ENCODE data around the gene RAB11B. TPM values are rescaled to one million over a fixed set of nuclear protein-coding genes. Genes with fewer than 3 reads are reported as not detected.

Gene RAB11B
- total and polyA plus RNA-seq, 2 of the 13 experiments (the other 11 are each of a cell fraction or from before 2014, with no cell fraction given) = 6.0 to 28.4 TPM

DNA sequence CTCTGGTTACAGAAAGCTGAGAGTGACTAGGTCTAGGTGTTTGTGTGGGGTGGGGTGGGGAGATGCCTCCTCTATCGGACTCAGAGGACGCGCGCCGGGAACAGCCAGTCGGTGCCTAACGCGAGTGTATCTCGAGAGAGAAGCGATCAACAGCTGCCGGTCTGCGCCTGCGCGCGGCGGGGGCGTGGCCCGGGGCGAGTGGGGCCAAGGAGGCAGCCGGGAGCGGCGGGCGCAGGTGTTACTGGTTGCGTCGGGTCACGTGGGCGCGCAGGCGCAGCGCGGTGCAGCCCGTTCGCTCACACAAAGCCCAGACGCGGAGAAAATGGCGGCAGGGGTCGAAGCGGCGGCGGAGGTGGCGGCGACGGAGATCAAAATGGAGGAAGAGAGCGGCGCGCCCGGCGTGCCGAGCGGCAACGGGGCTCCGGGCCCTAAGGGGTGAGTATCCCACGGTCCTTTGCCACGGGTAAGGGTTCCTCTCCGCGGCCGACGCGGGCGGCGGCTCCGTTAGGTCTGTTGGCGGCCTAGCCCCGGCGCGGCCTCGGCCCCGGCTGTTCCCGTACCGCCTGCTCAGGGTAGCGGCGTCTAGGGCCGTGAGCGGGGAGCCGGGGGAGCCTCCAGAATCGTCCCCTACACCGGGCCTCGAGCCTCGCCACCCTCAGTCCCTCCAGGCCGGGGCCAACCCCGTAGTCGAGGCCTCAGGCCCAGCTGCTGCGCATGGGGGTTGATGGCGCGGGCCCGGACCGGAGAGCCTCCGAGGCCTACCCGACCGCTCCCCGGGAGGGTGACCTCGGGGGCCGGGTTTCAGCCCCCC, 54.7 kb downstream of the RAB11B start, which contains the start of gene HNRNPM (continued):
- TF ChIP-seq, protein P1, sequence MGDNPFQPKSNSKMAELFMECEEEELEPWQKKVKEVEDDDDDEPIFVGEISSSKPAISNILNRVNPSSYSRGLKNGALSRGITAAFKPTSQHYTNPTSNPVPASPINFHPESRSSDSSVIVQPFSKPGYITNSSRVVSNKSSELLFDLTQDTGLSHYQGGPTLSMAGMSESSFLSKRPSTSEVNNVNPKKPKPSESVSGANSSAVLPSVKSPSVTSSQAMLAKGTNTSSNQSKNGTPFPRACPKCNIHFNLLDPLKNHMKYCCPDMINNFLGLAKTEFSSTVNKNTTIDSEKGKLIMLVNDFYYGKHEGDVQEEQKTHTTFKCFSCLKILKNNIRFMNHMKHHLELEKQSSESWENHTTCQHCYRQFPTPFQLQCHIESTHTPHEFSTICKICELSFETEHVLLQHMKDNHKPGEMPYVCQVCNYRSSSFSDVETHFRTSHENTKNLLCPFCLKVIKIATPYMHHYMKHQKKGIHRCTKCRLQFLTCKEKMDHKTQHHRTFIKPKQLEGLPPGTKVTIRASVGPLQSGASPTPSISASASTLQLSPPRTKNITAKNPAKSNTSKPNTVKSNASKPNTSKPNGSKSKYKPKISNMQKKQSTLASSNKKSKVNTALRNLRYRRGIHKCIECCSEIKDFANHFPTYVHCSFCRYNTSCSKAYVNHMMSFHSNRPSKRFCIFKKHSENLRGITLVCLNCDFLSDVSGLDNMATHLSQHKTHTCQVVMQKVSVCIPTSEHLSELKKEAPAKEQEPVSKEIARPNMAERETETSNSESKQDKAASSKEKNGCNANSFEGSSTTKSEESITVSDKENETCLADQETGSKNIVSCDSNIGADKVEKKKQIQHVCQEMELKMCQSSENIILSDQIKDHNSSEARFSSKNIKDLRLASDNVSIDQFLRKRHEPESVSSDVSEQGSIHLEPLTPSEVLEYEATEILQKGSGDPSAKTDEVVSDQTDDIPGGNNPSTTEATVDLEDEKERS (CRISPR knock-in tag; IDR thresholded peaks at IDR 0.05) = no peak
- no peak for TF ChIP-seq ATF7-NPFF (CRISPR knock-in tag; IDR thresholded peaks at IDR 0.05; ENCODE audit: low read depth)
- TF ChIP-seq ZNF761 (CRISPR knock-in tag; conservative IDR thresholded peaks at IDR 0.05) = no peak
- TF ChIP-seq MED8 (CRISPR knock-in tag; IDR thresholded peaks at IDR 0.05; ENCODE audit: insufficient replicate concordance) = peak; percentile 27
- no peak; the same call in 1 of the 2 replicates for TF ChIP-seq ZNF121 (CRISPR knock-in tag; IDR thresholded peaks at IDR 0.05)
- TF ChIP-seq MBD4 (IDR thresholded peaks at IDR 0.05; ENCODE audit: borderline replicate concordance, low read length) = no peak
- 0 out of 2 replicates have a peak, but pooled peaks have one; percentile 42 for TF ChIP-seq MYC (CRISPR knock-in tag; IDR thresholded peaks at IDR 0.05; ENCODE audit: borderline replicate concordance)
- TF ChIP-seq, protein P2, sequence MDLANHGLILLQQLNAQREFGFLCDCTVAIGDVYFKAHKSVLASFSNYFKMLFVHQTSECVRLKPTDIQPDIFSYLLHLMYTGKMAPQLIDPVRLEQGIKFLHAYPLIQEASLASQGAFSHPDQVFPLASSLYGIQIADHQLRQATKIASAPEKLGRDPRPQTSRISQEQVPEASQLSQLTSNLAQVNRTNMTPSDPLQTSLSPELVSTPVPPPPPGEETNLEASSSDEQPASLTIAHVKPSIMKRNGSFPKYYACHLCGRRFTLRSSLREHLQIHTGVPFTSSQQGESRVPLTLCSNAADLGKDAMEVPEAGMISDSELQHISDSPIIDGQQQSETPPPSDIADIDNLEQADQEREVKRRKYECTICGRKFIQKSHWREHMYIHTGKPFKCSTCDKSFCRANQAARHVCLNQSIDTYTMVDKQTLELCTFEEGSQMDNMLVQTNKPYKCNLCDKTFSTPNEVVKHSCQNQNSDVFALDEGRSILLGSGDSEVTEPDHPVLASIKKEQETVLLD (CRISPR knock-in tag; IDR thresholded peaks at IDR 0.05; ENCODE audit: low read depth) = 0 out of 2 replicates have a peak, but pooled peaks have one; percentile 23
- 0 out of 2 replicates have a peak, but pooled peaks have one; percentile 65 for TF ChIP-seq RELA (CRISPR knock-in tag; IDR thresholded peaks at IDR 0.05)
- TF ChIP-seq ZNF570 (CRISPR knock-in tag; IDR thresholded peaks at IDR 0.05; ENCODE audit: borderline replicate concordance) = no peak
- TF ChIP-seq, protein P3, sequence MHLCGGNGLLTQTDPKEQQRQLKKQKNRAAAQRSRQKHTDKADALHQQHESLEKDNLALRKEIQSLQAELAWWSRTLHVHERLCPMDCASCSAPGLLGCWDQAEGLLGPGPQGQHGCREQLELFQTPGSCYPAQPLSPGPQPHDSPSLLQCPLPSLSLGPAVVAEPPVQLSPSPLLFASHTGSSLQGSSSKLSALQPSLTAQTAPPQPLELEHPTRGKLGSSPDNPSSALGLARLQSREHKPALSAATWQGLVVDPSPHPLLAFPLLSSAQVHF (CRISPR knock-in tag; IDR thresholded peaks at IDR 0.05) = 0 out of 2 replicates have a peak, but pooled peaks have one; percentile 2
- TF ChIP-seq, protein P4, sequence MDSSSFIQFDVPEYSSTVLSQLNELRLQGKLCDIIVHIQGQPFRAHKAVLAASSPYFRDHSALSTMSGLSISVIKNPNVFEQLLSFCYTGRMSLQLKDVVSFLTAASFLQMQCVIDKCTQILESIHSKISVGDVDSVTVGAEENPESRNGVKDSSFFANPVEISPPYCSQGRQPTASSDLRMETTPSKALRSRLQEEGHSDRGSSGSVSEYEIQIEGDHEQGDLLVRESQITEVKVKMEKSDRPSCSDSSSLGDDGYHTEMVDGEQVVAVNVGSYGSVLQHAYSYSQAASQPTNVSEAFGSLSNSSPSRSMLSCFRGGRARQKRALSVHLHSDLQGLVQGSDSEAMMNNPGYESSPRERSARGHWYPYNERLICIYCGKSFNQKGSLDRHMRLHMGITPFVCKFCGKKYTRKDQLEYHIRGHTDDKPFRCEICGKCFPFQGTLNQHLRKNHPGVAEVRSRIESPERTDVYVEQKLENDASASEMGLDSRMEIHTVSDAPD (CRISPR knock-in tag; IDR thresholded peaks at IDR 0.05) = no peak
- TF ChIP-seq, protein P5, sequence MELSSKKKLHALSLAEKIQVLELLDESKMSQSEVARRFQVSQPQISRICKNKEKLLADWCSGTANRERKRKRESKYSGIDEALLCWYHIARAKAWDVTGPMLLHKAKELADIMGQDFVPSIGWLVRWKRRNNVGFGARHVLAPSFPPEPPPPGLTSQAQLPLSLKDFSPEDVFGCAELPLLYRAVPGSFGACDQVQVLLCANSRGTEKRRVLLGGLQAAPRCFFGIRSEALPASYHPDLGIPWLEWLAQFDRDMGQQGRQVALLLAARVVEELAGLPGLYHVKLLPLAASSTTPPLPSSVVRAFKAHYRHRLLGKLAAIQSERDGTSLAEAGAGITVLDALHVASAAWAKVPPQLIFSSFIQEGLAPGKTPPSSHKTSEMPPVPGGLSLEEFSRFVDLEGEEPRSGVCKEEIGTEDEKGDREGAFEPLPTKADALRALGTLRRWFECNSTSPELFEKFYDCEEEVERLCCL (CRISPR knock-in tag; IDR thresholded peaks at IDR 0.05; ENCODE audit: borderline replicate concordance) = no peak
- 0 out of 2 replicates have a peak, but pooled peaks have one; percentile 42 for TF ChIP-seq U2AF2 (IDR thresholded peaks at IDR 0.05; ENCODE audit: low read depth, low read length)
- TF ChIP-seq, protein P6, sequence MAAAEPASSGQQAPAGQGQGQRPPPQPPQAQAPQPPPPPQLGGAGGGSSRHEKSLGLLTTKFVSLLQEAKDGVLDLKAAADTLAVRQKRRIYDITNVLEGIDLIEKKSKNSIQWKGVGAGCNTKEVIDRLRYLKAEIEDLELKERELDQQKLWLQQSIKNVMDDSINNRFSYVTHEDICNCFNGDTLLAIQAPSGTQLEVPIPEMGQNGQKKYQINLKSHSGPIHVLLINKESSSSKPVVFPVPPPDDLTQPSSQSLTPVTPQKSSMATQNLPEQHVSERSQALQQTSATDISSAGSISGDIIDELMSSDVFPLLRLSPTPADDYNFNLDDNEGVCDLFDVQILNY (CRISPR knock-in tag; conservative IDR thresholded peaks at IDR 0.05) = 0 out of 2 replicates have a peak, but pooled peaks have one; percentile 11
- TF ChIP-seq, protein P7, sequence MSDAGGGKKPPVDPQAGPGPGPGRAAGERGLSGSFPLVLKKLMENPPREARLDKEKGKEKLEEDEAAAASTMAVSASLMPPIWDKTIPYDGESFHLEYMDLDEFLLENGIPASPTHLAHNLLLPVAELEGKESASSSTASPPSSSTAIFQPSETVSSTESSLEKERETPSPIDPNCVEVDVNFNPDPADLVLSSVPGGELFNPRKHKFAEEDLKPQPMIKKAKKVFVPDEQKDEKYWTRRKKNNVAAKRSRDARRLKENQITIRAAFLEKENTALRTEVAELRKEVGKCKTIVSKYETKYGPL (CRISPR knock-in tag; IDR thresholded peaks at IDR 0.05) = 0 out of 2 replicates have a peak, but pooled peaks have one; percentile 19
